Measurements from ENCODE around the gene COPS6.
"Not testable (repeated sequence)": the region's sequence is repeated elsewhere in the genome, so short reads cannot be mapped to it uniquely, and the experiment has no call there.

COPS6 gene

GRCh38 chr7:100127866-100128636 is 39.3 kb downstream of the COPS6 start:
- DNase-seq = no peak

GRCh38 chr7:100128637-100128963 is 39.8 kb downstream of the COPS6 start:
- no peak for DNase-seq

- not testable (repeated sequence) for DNase-seq
Observed at GRCh38 chr7:100130220-100130607, 41.4 kb downstream of the COPS6 start.

- DNase-seq = peak; percentile 72
Observed at GRCh38 chr7:100130608-100131453, 42.1 kb downstream of the COPS6 start.

GRCh38 chr7:100132126-100132525 is 43.4 kb downstream of the COPS6 start:
- no peak for DNase-seq

GRCh38 chr7:100132697-100133151 is 44.0 kb downstream of the COPS6 start:
- DNase-seq = peak; percentile 43

- DNase-seq = no peak
Observed at GRCh38 chr7:100137851-100138760, 49.3 kb downstream of the COPS6 start.

- no peak for DNase-seq
Observed at GRCh38 chr7:100141555-100141949, 52.8 kb downstream of the COPS6 start.

Data from stimulated activated naive CD4-positive, alpha-beta T cell treated with Interleukin-2 at 50 U/mL for 16 hours (primary cell).